Activated CD8-positive, alpha-beta memory T cell treated with anti-CD3 and anti-CD28 coated beads for 24 hours (primary cell): ENCODE results near the gene CYP2W1.

Experiments used
- DNase-seq: peaks from one replicate; pipeline ENCODE4 v3.0.0-alpha.2; 2020

The CYP2W1 gene

GRCh38 chr7:967361-968082 lies 15.5 kb upstream of the CYP2W1 start:
- DNase-seq: no peak

DNA sequence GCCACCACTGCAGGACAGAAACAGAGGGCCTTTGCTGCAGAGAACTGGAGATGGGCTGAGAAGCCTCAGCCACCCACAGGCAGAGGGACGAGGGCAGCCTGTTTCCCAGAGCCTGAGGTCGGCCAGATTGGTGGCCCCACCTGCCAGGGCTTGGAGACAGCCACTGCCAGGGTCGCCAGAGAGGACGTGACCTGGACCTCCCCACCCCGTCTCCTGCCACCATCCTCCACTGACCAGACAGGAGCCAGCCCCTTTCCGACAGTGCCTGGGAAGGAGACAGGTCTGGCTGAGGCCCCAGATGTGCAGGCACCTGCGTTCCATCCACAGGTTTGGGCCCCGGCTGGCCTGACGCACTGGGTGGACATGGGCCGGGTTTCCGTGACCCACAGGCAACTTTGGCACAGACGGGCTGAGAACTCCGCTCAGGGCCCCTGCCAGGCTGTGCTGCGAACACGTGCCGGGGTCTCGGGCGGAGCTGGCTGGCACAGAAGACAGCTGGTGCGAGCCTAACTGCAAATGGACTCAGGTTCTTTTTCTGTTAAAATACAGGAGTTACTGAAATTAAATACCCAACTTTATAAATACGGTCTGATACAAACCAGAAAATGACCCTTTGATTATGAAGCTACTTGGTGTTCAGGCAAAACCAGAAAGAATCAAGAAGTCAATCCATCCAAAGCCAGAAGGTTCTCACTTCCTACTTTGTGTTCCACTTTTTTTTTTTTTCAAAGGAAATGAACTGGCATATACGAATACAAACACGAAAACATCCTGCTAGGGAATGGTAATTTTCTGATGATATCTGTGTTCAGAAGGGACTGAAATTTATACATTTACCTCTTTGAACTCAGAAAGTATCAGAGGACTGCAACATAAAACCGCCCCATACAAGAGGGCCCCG lies 14.5 kb upstream of the CYP2W1 start:
- DNase-seq: no peak

DNA sequence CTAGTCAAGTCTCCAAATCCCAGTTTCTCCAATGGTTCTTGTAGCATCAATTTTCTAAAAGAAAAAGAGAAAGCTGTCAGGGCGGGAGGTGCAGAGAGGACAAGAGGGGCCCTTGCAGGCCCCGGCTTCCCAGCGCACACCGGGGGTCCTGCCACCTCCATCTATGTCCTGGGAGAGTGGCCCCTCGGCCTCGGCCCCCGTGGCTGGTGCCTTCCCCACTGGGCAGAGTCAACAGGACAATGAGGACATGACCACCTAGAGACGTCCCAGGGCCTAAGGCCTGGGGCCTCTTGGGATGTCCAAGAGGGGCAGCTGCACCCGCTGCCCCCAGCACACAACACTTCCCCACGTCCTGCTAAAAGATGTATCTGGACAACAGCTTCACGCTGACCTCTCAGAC lies 13.6 kb upstream of the CYP2W1 start:
- no peak for DNase-seq

- DNase-seq: no peak
Observed at GRCh38 chr7:970744-971143, 12.2 kb upstream of the CYP2W1 start.

DNA sequence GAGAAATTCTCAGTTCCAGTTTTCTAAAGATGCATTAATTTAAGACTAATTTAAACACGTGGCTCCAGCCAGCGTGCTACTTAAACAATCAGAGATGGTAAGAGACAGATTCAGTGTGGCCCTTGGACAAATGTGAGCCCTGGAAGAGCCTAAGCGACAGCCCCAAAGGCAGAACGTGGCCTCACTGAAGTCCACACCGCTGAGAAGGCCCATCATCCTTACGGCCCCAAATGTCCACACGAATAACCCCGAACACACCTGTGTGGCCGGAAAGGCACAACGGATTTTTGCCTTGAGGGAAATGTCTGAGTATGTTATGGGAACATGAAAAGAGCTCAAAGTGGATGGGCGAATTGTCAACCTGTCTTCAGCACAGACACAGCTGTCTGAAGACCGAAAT lies 10.9 kb upstream of the CYP2W1 start:
- DNase-seq: no peak

GRCh38 chr7:972676-973309 lies 10.2 kb upstream of the CYP2W1 start:
- no peak for DNase-seq

GRCh38 chr7:973312-973711 lies 9.7 kb upstream of the CYP2W1 start:
- no peak for DNase-seq

- DNase-seq: no peak
Observed at GRCh38 chr7:974172-974571, 8.8 kb upstream of the CYP2W1 start.

DNA sequence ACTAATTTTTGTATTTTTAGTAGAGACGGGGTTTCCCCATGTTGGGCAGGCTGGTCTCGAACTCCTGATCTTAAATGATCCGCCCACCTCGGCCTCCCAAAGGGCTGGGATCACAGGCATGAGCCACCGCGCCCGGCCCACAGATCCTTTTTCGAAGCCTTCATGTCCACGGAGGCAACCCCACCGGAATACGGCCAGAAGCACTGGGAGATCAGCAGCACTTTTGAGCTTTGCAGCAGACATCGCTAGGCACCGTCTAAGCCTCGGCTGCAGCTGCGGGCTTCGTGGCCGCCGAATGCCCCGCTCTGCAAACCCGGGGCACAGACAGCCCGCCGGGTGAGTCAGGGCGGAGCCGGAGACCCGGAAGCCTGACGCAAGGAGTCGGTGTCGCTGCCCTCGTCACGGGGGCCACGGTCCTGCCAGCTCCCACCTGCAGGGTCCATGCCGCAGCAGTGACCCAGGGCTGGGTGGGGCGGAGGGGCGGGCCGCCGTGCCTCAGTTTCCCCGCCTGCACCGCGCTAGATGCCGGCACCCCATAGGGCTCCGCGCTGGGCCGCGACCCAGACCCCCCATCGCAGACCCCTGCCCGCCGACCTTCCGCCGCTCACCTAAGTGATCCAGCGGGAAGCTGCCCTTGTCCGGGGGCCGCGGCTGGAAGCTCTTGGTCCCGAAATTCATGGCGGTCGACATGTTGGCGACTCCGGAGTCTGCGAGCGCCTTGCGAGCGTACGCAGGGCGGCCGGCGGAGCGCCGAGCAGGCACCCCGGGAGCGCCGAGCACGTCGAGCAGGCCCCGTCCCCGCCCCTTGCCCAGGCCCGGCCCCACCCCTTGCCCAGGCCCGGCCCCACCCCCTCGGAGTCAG lies 7.9 kb upstream of the CYP2W1 start, which contains the start of gene COX19:
TSS of gene COX19 (minus strand) at position 730 of the 862 bp plus-strand sequence. CDS start at position 690, 40 bp downstream.
- DNase-seq: peak; percentile 95

- DNase-seq: no peak
Observed at GRCh38 chr7:975702-976473, 7.1 kb upstream of the CYP2W1 start.

DNA sequence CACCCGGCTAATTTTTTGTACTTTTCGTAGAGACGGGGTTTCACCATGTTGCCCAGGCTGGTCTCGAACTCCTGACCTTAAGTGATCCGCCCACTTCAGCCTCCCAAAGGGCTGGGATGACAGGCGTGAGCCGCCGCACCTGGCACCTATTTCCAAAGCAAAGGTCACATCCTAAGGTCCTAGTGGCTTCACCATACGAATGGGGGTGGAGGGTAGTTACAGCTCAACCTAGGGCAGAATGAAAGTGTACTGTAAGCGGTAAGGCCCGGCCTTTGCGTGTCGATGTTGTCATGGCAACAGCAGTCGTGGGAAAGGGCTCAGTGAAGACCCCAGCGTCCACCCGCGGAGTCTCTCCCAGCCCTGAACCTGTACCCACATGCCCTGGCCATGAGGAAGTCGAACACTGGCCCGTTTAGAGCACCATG lies 6.1 kb upstream of the CYP2W1 start:
- no peak for DNase-seq

DNA sequence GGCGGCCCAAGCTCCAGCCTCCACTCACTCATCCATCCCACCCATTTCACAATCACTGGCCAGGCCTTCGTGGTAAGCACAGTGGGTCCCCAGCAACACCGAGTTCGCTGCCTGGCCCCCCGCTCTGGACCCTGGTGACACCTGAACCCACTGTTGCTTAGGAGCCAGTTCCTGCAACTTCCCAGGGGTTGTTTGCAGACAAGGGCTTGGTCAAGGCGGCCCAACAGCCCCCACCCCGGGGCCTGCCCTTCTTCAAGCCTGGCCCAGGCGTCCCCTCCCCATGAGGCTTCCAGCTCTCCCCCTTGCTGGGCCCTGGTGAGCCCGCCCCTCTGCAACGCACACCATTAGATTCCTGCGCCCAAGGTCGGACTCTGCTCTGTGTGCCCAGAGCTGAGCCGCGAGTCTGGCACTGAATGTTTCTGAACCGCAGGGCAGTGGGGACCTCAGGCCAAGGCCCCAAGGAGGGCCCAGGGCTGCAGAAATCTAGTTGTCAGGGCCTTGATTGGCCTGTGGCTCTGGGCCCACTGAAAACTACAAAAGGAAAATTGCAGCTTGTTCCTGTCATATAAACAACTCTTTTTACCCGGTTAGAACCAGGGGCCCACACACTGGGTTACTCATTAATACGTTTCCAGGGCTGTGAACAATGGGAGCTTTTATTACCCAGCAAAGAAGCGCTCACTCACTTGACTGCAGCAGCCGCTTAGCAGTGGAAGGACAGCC lies 5.5 kb upstream of the CYP2W1 start:
- DNase-seq: no peak

DNA sequence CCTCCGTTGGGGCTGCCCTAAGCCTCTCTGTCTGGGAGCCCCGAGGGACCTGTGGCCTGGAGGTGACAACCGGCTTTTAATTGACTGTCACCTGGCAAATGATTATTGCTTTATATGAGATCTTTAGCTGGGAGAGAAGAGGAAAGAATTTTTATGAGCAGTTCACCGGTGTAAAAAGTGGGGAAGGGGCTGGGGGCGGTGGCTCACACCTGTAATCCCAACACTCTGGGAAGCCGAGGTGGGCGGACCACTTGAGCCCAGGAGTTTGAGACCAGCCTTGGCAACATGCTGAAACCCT lies 5.0 kb upstream of the CYP2W1 start:
- no peak for DNase-seq

DNA sequence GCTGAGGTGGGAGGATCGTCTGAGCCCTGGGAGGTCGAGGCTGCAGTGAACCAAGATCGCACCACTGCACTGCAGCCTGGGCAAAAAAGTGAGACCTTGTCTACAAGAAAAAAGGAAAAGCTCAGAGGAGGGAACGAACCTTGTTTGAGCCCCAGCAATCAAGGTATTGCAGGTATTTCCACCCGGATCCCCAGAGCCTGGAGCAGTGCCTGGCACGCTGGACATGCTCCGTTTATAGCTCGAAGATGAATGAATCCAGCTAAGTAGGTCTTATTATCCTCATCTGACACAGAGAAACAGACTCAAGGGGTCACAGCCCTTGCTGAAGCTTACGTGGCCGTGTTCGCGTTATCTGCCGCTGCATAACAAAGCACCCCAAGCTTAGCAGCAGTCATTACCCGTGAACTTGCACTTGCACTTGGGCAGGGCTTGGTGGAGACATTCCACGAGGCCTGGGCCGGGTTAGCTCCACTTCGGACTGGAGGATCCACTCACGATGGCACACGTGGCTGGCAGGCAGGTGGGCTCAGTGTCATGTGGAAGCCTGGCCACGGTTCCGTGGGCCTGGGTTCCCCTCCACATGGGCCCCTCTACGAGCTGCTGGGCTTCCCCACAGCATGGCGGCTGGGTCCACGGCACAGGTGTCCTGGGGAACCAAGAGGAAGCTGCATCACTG lies 4.4 kb upstream of the CYP2W1 start:
- no peak for DNase-seq

DNA sequence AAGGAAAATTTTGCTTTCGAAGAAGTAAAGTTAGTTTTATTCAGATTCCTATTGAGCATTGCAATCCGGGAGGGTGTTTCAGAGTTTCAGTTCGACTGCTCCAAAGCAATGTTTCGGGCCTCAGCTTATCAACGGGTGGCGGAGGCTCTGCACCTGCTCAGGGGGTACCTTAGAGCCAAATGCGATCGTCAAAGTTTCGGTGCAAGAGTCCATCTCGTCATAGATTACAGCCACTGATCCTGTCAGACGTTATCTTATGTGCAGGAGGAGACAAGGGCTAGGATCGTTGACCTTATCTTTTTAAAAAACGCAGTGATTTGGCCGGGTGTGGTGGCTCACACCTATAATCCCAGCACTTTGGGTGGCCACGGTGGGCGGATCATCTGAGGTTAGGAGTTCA lies 3.8 kb upstream of the CYP2W1 start:
- DNase-seq: no peak

GRCh38 chr7:979886-980571 lies 3.0 kb upstream of the CYP2W1 start:
- DNase-seq: no peak

GRCh38 chr7:981793-982510 lies 1.0 kb upstream of the CYP2W1 start:
- no peak for DNase-seq

GRCh38 chr7:982511-983003 lies 424 bp upstream of the CYP2W1 start:
- DNase-seq: no peak

- no peak for DNase-seq
Observed at GRCh38 chr7:983616-984071, 663 bp downstream of the CYP2W1 start.
